BJ (cell line): Measurements from ENCODE around the gene DOCK1. TPM values are rescaled to one million over a fixed set of nuclear protein-coding genes. Genes with fewer than 3 reads are reported as not detected.

ENCODE experiments used
- CTCF ChIA-PET: fragments of 350-600 bp; formaldehyde crosslinking; extraction: SDS; loops from one replicate; lab custom pipeline; 2021; ENCODE audit warnings: antibody characterized with exemption, inconsistent platforms; lab: Yijun Ruan, JAX
- POLR2A ChIA-PET: fragments of 300-600 bp; sonication (Branson Sonifier 250); formaldehyde crosslinking; extraction: SDS; loops from one replicate; lab custom pipeline; 2021; ENCODE audit warnings: antibody characterized with exemption; lab: Charles Lee
- DNase-seq: peaks from one replicate; pipeline ENCODE4 v3.0.0-alpha.2; 2011; ENCODE audit warnings: low read depth
- H3K27me3 ChIP-seq: 2 replicates; pipeline ENCODE4 v1.6.0; 2011; ENCODE audit warnings: low read length; ENCODE audit not compliant: control insufficient read depth, insufficient read depth
- H3K36me3 ChIP-seq: 2 replicates; pipeline ENCODE4 v1.5.1; 2011; ENCODE audit warnings: low read length; ENCODE audit not compliant: control insufficient read depth, insufficient read depth
- H3K4me3 ChIP-seq: 2 replicates; pipeline ENCODE4 v1.5.1; 2011; ENCODE audit warnings: low read depth, mild to moderate bottlenecking, control low read depth, low read length
- polyA plus RNA-seq: library from polyadenylated mRNA; depleted of rRNA; stranded (reverse); fragments of >200 nt; gene quantifications from 2 replicates; pipeline ENCODE4 v1.2.3, GENCODE V29; 2011
- TF ChIP-seq, protein P1 (sequence below): IDR thresholded peaks from 2 replicates; pipeline ENCODE4 v1.5.1; 2011; ENCODE audit warnings: low read depth, mild to moderate bottlenecking, control low read depth, inconsistent platforms, low read length, moderate library complexity; ENCODE audit not compliant: insufficient read depth

The DOCK1 gene
- polyA plus RNA-seq, 1 experiment: 20.0 TPM

DNA sequence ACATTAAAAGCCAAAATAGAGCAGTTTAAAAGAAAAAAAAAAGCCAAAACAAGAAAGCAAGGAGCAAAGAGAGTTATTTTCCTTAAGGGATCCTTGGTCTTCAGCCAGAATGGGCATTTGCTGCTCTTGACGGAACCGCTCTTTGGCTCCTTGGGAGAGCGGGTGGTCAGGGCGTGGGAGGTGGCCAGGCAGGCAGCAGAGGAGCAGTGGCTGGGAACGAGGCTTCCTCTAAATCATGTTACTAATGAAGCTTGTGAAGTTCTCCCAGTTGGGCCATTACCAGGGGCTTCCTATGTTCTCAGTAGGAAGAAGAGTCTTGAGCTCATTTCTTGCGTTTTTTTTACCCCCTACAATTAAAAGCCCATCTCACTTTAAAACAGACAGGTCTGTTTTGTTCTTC lies 116.6 kb downstream of the DOCK1 start:
- POLR2A ChIA-PET: no interaction called here
- no peak for DNase-seq
- Histone ChIP-seq H3K27me3 (no peaks in the 10 kb centered on the region), H3K4me3 (no peak overlapping the region), H3K36me3 (peaks cover 19% of the 10 kb centered on the region)
- TF ChIP-seq, protein P1, sequence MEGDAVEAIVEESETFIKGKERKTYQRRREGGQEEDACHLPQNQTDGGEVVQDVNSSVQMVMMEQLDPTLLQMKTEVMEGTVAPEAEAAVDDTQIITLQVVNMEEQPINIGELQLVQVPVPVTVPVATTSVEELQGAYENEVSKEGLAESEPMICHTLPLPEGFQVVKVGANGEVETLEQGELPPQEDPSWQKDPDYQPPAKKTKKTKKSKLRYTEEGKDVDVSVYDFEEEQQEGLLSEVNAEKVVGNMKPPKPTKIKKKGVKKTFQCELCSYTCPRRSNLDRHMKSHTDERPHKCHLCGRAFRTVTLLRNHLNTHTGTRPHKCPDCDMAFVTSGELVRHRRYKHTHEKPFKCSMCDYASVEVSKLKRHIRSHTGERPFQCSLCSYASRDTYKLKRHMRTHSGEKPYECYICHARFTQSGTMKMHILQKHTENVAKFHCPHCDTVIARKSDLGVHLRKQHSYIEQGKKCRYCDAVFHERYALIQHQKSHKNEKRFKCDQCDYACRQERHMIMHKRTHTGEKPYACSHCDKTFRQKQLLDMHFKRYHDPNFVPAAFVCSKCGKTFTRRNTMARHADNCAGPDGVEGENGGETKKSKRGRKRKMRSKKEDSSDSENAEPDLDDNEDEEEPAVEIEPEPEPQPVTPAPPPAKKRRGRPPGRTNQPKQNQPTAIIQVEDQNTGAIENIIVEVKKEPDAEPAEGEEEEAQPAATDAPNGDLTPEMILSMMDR: no peak
- CTCF ChIA-PET: no interaction called here

DNA sequence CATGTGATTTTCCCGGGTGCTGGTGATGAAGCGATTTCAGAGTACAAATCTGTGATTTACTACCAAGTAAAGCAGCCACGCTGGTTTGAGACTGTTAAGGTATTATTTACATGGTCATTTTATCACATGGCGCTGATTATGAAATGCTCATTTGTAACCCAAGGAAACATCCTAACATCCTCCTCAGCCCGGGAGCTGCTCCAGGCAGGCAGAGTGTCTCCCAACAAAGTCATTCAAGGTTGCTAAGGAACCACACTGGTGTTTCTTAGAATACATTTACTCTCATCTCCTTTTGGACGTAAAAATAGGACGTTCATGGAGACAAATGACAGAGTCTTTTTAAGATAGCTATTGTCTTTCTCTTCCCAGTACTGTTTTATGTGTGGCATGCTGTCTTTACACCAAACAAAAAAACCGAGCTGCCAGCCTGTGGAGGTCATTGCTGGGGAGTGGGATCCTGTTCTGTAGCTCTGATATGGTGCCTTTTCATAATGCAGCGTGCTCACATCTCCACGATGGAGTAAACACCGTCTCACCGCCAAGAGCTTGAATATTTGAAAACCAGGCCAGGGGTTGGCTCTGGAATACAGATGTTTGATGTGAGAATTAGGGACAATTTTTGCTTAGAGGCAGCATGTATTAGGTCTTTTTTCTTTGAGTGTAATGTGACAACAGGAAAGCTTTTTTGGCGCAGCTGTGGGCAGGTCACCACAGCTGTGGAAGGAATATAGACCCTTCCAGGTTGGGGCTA lies 119.6 kb downstream of the DOCK1 start:
- peaks cover 29% of the 10 kb centered on the region for H3K36me3 ChIP-seq
- no peaks in the 10 kb centered on the region for H3K27me3 ChIP-seq
- TF ChIP-seq, protein P1: no peak
- ChIA-PET POLR2A (no interaction called here), CTCF (interaction anchor here (0.8 kb wide), 3 partner anchors 9 to 30 kb away, joined by 3 read pairs; no protein-coding TSS in a partner anchor)
- no peak overlapping the region for H3K4me3 ChIP-seq
- DNase-seq: peak; percentile 50

DNA sequence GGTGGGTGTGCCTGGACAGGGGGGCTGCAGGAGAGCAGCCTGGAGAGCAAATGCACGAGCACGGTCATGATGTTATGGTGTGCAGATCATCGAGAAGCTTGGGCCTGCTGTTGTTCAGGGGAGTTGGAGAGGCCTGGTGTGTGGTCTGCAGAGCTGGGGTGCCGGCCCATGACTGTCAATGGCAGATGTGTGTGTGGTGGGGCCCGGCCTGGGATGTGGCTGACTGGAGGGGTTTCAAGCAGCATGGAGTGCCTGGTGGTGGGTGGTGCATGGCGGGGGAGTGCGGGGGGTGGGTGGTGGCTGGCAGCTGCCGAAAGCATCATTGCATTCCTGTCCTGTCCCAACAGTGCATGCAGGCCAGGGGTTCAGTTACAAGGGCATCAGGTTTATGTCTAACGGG lies 122.6 kb downstream of the DOCK1 start:
- ChIA-PET CTCF (no interaction called here), POLR2A (no interaction called here)
- Histone ChIP-seq H3K4me3 (no peak overlapping the region), H3K36me3 (peaks cover 32% of the 10 kb centered on the region), H3K27me3 (no peaks in the 10 kb centered on the region)
- DNase-seq: no peak
- TF ChIP-seq, protein P1: no peak

DNA sequence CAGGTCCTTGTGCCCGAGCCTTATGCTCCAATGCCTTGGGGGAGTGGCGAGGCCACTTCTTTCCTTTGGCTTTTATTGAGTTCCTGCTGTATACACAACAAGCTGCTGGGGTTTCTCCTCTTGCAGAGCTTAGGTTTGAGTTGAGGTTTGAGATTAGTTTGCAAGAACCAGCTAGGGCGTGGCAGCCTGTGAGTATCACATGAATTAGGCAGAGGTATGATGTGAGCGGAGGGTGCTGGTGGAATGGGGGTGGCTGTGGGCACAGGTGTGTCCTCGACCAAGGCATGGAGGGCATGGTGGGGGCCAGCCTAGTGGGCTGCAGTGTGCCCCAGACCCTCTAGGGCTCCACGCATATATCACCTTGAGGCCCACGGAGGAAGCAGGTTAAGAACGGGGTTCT lies 123.3 kb downstream of the DOCK1 start:
- TF ChIP-seq, protein P1: no peak
- CTCF ChIA-PET: no interaction called here
- H3K4me3 ChIP-seq: no peak overlapping the region
- no peak for DNase-seq
- H3K27me3 ChIP-seq: no peaks in the 10 kb centered on the region
- POLR2A ChIA-PET: no interaction called here
- H3K36me3 ChIP-seq: peaks cover 31% of the 10 kb centered on the region

DNA sequence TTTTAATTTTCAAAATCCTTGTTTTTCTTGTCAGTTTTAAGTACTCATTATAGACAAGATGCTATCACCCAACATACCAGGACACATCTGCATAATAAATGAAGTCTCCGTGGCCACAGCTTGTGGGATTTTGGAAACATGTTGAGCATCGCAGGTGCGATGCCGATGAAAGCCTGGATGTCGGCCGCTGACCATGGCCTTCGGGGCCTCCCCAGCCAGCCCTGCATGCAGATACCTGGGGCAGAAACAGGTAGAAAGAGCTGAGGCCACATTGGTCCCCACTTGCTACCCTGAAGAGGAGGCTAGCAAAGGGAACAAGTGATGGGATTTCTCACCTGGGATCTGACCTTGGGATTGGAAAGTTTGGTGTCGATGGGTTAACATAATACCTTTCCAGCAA lies 123.8 kb downstream of the DOCK1 start:
- ChIA-PET CTCF (no interaction called here), POLR2A (no interaction called here)
- TF ChIP-seq, protein P1: no peak
- no peak overlapping the region for H3K4me3 ChIP-seq
- H3K27me3 ChIP-seq: no peaks in the 10 kb centered on the region
- no peak for DNase-seq
- H3K36me3 ChIP-seq: peaks cover 28% of the 10 kb centered on the region
